HG02970 (cell line): ENCODE measurements around the gene CTNNA2.
"Not testable (repeated sequence)": the region's sequence is repeated elsewhere in the genome, so short reads cannot be mapped to it uniquely, and the experiment has no call there.

ENCODE experiments used
- ATAC-seq: cut with Tn5 transposase; IDR thresholded peaks from one replicate; pipeline ENCODE4 v1.9.1; 2021; ENCODE audit warnings: mild to moderate bottlenecking, moderate library complexity, moderate number of reproducible peaks; ENCODE audit not compliant: unreplicated experiment, low FRiP score

The CTNNA2 gene

DNA sequence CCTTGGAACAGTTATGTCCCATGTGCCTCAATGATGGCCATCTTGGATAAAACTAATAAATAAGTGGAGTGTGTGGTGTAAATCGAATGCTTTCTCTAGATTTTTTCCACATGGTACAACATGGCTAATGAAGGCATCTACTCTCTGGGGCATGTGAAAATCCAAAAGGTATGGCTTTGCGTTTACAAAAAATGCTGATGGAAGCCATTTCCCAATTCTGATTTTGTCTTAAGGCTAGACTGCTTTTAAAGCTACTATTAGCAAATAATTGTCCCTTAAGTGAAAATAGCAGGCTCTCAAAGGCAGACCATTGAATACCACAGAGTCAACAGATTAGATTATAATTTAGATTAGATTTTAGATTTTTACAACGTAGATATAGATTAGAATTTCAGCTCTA is 608.0 kb downstream of the CTNNA2 start:
- no peak for ATAC-seq

DNA sequence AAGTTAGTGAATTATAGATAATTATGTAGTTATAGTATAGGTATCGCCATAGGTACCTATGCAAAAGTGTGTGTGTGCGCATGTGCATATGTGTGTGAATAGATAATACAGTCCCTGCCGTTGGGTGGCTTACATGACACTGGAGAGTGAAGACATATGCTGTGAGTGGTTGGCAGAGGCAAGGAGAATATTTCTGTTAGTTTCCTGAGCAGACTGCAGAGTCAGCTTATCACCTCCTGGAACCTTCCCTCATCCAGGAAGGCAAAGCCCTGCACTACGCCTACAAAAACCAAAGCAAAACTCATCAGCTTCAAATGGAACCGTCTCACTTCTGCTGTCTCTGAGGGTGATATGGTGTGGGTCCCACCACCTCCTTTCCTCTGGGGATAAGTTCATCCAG is 609.8 kb downstream of the CTNNA2 start:
- ATAC-seq, result no peak

DNA sequence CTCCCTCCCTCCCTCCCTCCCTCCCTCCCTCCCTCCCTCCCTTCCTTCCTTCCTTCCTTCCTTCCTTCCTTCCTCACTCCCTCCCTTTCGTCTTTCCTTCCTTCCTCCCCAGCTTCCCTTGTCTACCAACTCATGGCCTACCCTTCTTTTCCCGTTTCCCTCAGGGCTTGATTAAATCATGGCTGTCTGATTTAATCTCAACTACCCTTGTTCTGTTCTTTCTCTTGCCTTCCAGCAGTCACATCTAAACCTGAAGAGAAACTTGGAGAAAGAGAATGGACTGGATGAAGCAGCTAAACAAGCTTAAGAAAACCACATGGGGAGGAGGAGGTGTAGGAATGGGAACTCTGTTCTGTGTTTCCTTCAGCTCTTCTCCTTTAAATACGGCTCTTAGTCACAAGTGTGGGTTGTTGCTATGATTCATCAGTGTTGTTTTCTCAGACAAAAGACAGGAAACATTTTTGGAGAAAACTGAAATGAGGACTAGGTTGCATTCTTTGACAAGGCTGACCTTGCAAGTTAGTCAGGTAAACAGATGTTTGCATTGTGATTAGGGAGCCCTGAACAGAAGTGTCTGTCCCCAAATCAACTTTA is 613.8 kb downstream of the CTNNA2 start:
- no peak for ATAC-seq

DNA sequence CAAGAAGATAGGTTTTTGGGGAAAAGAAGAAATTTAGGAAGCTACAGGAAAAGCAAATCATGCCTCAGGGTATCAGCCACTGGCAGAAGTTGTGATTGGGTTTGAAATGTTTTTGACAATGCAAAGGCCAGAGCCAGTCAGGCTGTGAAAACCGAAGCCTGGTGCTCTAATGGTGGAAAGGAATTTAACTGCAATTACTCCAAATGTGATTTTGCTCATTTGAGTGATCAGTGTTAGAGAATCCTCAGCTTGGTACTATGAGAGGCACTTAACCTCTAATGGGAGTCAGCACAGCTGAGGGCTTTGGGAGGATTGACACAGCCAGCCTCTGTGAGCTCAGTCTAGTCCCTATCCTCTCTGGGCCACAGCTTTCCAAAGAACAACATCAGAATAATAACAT is 615.2 kb downstream of the CTNNA2 start:
- no peak for ATAC-seq

DNA sequence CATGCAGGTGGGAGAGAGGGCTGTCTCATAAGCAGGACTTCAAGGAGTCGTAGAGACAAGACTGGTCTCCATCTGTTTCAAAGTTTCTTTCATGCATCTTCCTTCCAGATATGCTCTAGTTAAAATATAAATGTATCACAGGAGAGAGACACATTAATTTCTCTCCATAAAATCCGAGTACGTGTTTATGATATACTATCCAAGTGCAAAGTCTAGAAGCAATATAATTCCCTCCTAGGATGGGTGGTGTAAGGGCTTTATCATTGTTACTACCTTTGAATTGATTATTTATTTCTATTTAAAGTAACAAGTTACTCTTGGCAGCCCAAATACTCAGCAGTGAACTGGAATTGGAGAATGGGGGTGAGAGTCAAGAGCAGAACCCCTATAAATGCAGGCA is 619.4 kb downstream of the CTNNA2 start:
- no peak for ATAC-seq

DNA sequence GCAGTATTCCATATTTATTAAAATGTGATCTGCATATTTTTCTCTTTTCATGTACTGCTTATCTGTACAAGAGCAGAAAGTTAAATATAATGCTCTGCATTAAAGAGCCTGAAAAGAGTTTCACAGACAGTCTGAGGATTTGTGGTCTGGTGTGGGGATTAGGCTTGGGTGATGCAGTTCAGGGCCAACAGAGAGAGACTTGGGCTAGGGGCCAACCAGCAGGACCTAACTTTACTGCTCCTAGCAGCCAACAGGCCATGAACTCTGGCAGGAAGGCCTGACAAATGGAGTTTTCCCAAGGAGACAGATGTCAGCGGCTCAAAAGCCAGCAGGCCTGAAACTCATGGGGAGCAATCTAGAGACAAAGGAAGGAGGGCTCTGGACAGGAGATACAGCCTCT is 622.1 kb downstream of the CTNNA2 start:
- ATAC-seq, result no peak

DNA sequence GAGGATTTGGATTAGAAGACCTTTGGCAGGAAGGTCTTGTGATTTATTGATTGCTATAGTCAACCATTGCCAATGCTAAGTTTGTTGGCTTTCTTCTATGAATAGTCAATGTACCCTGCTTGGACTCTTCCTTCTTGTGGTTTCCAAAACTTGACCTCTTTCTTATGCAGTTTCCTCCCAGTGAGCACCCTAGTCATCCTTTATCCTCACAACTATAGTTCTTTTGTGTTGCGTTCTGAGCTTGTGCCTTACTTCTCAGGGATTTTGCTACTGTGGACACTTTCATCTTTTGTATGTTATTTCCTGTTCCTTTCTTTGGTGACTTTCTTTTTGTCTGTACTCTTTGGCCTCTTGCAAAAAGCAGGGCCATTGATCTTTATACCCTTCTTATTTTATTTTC is 623.5 kb downstream of the CTNNA2 start:
- ATAC-seq, result no peak

DNA sequence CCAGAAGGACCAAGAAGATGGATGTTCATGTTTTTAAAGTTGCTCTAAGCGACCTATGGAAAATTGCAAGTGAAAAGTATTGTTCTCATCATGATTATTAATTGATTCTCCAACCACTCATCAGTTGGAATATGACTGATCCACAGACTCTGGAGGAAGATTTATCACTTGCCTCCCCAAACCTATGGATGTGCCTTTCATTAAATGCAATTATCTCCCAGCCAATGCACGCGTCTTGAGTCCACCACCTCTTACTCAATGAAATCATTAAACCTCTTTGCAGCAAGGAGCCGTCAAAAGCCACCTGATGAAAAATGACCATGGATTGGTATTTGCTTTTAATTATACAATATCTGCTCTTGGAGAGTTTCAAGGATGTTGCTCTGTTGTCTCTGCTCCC is 626.1 kb downstream of the CTNNA2 start:
- no peak for ATAC-seq

DNA sequence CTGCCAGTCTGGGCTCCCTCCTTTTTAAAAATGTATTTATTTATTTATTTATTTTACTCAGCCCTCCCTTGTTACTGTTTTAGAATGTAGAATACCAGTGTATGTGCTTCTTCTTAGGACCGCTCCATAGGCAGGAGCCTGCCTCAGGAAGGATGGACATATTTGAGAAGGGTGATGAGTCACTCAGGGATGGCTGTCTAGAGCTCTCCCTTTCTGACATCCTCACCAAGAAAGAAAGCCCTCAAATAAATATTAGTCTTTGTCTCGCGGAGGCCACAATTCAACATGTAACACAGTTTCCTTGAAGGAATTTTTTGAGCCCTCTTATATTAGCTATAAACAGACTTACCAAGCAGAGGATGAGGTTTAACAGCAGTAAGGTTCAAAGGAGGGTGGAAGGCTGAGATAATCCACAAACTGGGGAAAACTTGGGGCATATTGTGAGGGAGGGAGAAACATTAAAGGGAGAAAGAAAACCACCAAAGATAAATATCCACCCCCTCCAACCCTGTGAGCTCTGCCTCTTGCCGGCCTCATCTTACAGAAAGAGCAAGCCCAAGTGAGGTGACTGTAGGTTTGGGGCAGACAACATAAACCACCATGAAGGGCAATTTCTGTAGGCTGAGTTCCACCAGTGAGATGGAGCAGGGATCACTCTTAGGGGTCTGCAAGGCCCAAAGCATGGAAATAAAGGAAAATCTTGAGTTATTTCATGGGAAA is 628.3 kb downstream of the CTNNA2 start:
- no peak for ATAC-seq

DNA sequence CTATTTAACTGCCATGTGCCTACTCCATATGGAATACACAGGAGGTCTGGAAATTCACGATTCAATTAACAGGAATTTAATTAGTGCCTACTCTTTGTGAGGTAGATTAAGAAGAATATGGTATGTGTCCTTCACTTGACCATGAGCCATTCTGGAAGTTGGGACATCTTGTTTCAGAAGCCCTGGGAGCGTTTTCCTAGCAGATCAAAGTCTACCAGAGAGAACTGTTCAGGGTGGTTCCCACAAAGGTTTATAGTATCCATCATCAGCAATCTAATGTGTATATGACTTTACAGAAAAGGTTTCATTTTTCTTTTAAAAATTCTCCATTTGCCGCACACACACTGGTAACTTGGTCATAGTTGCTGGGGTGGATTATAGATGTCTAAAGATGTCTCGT is 632.6 kb downstream of the CTNNA2 start:
- no peak for ATAC-seq

DNA sequence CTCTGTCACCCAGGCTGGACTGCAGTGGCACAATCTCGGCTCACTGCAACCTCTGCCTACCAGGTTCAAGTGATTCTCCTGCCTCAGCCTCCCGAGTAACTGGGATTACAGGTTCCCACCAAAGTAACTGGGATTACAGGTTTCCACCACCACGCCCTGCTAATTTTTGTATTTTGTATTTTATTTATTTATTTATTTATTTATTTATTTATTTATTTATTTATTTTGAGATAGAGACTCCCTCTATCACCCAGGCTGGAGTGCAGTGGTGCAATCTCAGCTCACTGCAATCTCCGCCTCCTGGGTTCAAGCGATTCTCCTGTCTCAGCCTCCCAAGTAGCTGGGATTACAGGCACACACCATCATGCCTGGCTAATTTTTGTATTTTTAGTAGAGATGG is 633.9 kb downstream of the CTNNA2 start:
- not testable (repeated sequence) for ATAC-seq

DNA sequence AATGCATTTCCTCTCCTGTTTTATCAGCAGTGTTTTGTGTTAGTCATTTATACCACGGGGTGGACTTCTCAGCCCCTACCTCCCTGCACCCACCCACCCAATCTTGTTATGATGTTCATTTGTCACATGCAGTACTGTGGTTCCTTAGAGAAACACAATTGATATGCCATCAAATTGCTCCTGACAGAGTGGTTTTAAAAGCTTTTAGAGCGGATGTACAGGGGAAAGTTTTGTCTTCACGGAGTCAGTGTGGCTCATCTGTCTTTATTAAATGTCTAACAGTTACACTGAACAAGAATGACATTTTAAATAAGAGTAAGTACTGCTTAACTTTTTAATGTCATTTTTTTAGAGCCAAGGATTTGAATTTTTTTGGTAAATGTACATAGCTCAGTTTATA is 634.8 kb downstream of the CTNNA2 start:
- ATAC-seq, result no peak

DNA sequence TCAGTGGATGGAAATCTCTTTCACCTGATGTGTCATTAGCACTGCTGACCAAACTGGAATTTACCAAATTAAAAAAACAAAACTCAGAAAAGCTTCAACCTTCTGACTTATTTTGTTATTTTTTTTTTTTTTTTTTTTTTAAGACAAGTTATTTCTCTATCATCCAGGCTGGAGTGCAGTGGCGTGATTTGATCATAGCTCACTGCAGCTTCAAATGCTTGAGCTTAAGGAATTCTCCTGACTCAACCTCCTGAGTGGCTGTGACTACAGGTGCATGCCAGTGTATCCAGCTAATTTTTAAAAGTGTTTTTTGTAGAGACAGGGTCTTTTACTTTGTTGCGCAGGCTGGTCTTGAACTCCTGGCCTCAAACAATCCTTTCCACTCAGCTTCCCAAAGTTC is 636.1 kb downstream of the CTNNA2 start:
- no peak for ATAC-seq

DNA sequence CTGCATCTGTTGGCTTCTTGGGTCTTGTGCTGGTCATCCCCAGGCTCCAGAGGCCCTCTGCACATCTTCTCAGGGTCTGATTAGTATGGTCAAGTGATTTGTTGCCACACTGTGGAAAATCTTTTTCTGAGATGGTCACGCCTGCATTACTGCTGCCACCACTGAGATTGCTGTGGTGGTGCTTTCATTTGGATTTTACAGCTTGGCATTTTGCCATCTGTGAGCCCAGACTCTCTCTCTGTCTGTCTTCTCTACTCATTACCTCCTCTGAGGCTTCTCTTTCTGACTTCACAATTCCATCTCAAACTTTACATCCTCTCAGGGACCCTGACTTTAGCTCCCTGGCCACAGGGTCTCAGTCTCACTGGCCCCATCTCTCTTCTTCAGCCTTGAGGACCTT is 637.1 kb downstream of the CTNNA2 start:
- no peak for ATAC-seq

DNA sequence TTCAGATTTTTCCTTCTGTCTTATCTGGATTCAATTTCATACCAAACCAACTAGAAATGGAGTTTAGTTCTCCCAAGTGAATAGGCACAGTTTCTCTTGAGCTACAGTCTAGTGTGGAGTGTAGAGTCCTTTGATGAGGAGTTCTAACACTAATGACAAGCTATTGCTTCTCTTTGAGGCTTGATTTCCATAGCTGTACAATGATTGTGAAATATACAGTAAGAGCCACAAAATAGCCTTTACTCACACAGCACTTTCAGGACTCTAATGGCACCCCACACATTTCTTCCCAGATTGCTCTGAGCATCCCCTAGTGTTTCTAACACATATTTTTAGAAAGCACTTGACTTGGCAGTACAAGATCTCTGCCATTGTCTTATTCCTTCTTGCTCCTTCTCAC is 638.4 kb downstream of the CTNNA2 start:
- no peak for ATAC-seq

DNA sequence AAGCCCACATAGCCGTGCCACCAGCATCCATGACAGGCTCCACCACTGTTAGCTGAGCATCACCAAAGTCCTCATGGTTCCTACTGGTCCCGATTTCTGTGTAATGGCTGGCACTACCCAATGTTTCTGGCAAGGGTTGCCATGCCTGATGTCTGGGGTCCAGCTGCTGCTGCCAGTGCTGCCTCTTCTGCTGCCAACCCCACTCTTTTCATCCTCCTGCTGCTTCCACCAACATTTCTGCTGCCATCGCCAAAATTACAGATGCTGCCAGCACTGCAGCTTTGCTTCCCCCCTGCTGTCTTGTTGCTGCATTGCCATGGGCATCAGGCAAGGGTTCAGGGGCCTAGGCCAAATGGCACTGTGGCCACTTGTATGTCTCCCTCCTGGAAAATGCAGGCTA is 638.8 kb downstream of the CTNNA2 start:
- no peak for ATAC-seq

DNA sequence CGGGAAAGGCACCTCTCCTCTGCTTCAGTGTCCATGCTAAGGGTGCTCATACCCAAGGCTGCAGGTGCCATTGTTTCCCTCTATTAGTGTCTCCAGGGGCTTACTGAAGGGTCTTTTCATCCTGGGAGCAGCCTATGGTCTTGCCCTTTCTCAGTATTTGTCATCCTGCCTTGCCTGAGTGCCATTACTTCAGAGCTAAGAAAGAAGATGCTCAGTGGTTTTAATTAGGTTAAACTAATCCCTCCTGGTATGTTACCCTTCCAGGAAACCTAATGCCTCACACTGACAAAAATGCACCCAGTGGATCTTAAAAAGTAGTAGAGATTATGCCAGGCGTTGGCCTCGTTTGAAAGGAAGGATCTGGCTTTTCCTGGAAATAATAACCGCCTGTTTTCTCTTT is 640.3 kb downstream of the CTNNA2 start:
- no peak for ATAC-seq

DNA sequence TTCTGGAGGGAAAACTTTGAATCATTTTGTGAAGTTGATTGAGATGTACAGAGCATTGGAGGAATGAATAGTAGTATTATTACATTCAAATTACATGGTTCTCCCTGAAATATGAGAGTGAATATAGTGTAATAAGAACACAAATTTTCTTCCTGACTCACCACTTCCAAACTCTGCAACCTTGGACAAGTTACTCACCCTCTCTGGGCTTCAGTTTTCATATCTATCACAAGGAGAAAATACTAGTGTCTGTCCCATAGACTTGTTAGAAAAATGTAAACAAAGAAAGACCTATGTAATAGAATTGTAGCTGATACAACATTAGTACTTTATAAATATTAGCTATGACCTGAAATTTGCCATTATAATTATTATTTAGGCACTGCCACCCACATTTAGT is 640.9 kb downstream of the CTNNA2 start:
- no peak for ATAC-seq

DNA sequence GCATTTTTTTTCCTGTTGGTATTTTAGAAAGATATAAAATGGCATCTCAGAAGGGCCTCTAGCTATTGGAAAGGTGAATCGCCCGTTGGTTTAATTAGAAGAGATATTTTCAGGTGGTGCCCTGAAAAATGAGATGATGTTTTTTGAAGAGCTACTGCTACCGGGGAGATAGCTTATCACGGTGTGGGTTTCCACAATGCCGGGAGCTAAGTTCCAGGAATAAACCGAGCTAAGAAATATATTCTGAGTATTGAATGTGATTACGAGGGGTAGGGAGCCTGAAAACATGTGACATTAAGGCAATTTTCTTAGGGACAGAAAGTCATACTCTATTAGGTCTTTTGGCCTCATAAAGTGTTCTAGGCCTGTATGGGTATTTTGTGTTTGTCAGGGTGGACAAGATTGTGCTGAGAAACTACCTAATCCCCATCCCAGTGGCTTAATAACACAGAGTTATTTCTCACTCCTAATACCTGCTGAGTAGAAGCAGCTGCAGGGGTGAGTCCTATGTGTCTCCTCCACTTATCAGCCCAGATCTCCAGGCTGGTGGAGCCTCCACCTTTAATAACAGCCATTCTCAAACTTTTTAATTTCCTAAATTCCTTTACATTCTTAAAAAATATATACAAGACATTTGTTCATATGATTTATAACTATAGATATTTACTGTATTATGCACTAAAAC is 641.5 kb downstream of the CTNNA2 start:
- ATAC-seq, result no peak

DNA sequence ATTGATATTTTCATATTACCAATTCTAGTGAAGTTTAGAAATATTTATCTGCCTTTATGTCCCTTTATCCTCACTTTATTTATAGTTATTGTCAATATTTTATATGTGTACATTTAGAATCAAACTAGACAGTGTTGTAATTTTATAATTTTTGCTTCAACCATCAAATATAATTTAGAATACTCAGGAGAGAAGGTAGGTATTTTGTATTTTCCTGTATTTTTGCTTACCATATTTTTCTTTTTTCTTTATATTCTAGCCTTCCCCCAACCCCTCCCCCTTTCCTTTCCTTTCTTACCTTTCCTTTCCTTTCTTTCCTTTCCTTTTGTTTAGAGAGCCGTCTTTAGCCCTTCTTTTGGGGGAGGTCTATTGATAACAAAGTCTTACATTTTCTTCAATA is 651.5 kb downstream of the CTNNA2 start:
- no peak for ATAC-seq

DNA sequence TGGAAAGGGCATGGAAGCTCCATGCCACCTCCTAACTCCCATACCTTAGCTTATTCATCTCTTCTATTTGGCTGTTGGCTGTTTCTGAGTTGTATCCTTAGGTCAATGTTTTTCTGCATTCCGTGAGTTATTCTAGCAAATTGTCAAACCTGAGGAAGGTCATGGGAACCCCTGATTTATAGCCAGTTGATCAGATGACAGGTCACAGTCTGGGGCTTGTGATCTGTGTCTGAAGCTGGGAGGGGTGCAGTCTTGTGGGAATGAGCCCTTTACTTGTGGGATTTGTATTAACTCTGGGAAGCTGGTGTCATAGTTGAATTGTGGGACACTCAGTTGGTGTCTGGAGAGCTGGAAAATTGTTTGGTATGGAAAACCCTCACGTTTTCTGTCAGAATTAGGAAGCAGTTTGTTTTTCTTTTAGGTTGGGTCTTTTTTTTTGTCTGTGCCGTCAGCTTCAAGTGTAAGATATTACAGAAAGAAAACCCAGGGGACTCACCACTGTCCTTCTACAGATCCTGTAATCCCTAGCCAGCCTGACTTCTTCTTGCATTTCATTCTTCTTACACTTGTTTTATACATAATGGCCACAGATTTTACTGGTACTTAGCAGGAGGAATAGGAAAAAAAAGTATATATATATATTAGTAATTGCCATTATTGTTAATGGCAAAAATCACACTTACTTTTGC is 653.8 kb downstream of the CTNNA2 start:
- ATAC-seq, result no peak
